DMS79 (cell line): ENCODE measurements around the gene TMEM222.
"Not testable (repeated sequence)": the region's sequence is repeated elsewhere in the genome, so short reads cannot be mapped to it uniquely, and the experiment has no call there.

Experiments
- DNase-seq: peaks from one replicate; lab custom pipeline; 2025; lab: John Stamatoyannopoulos, UW

TMEM222 gene

GRCh38 chr1:27380224-27380623 is 58.3 kb downstream of the TMEM222 start:
- DNase-seq, result no peak

GRCh38 chr1:27380766-27381733 is 59.1 kb downstream of the TMEM222 start:
- DNase-seq, result no peak

- DNase-seq, result no peak
Observed at GRCh38 chr1:27381969-27382762, 60.2 kb downstream of the TMEM222 start.

GRCh38 chr1:27383039-27383605 is 61.2 kb downstream of the TMEM222 start, which contains the start of gene CD164L2:
CD164L2 (minus strand) TSS chr1:27383333; CDS start chr1:27383239, 94 bp downstream.
- DNase-seq, result no peak

GRCh38 chr1:27383661-27384060 is 61.7 kb downstream of the TMEM222 start:
- no peak for DNase-seq

- not testable (repeated sequence) for DNase-seq
Observed at GRCh38 chr1:27384797-27385196, 62.8 kb downstream of the TMEM222 start.
